ENCODE data around the gene MEIS1.

GRCh38 chr2:66433945-66434678 is 813 bp upstream of the MEIS1 start:
- TF ChIP-seq CTCF (conservative IDR thresholded peaks at IDR 0.05; ENCODE audit: low read depth, low read length) (no peak), EZH2 (IDR thresholded peaks at IDR 0.05; ENCODE audit: low read length, unreplicated experiment) (no peak)
